ENCODE measurements around the gene NSD1. TPM values are rescaled to one million over a fixed set of nuclear protein-coding genes. Genes with fewer than 3 reads are reported as not detected.

NSD1 gene
- total RNA-seq, 1 experiment from 2014 or later: 48.9 TPM

- BruUV-seq (replicated peaks): no TSS peak
- Histone ChIP-seq H3K9me2 (replicated peaks; ENCODE audit: low read length) (no peaks in the 10 kb centered on the region), H3K9ac (ENCODE audit: low read length) (no peak overlapping the region), H3K27ac (ENCODE audit: low read length) (no peak overlapping the region), H3K4me3 (ENCODE audit: low read length) (no peak overlapping the region), H3K36me3 (ENCODE audit: low read depth, low read length) (peaks cover 23% of the 10 kb centered on the region; the same call in 1 of the 2 replicates), H3K27me3 (ENCODE audit: low read length) (no peaks in the 10 kb centered on the region), H4K20me1 (ENCODE audit: low read length) (no peaks in the 10 kb centered on the region), H3K9me3 (ENCODE audit: low read length) (no peaks in the 10 kb centered on the region), H3K4me1 (ENCODE audit: insufficient read depth, low read length) (no peaks in the 10 kb centered on the region), H3K4me2 (ENCODE audit: low read length) (no peak overlapping the region), H3F3A (ENCODE audit: low read length, unreplicated experiment) (no peaks in the 10 kb centered on the region), H2AFZ (ENCODE audit: low read length) (no peak overlapping the region), H3K79me2 (ENCODE audit: low read length) (peaks cover 13% of the 10 kb centered on the region)
- DNase-seq (no peak), ATAC-seq (no peak)
- intact Hi-C loops (cut with micrococcal nuclease): no loop called here
- POLR2A ChIA-PET (ENCODE audit: unreplicated experiment): no interaction called here
- TF ChIP-seq EZH2phosphoT487 (IDR thresholded peaks at IDR 0.05; ENCODE audit: borderline replicate concordance, low read length): no peak
- TF ChIP-seq, protein P1, sequence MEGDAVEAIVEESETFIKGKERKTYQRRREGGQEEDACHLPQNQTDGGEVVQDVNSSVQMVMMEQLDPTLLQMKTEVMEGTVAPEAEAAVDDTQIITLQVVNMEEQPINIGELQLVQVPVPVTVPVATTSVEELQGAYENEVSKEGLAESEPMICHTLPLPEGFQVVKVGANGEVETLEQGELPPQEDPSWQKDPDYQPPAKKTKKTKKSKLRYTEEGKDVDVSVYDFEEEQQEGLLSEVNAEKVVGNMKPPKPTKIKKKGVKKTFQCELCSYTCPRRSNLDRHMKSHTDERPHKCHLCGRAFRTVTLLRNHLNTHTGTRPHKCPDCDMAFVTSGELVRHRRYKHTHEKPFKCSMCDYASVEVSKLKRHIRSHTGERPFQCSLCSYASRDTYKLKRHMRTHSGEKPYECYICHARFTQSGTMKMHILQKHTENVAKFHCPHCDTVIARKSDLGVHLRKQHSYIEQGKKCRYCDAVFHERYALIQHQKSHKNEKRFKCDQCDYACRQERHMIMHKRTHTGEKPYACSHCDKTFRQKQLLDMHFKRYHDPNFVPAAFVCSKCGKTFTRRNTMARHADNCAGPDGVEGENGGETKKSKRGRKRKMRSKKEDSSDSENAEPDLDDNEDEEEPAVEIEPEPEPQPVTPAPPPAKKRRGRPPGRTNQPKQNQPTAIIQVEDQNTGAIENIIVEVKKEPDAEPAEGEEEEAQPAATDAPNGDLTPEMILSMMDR (conservative IDR thresholded peaks at IDR 0.05; ENCODE audit: low read depth, low read length): no peak
- no peak for TF ChIP-seq EZH2 (IDR thresholded peaks at IDR 0.05; ENCODE audit: low read length, unreplicated experiment)
- CTCF ChIA-PET: no interaction called here
Measured at GRCh38 chr5:177233802-177234201, 100.2 kb downstream of the NSD1 start.

DNA sequence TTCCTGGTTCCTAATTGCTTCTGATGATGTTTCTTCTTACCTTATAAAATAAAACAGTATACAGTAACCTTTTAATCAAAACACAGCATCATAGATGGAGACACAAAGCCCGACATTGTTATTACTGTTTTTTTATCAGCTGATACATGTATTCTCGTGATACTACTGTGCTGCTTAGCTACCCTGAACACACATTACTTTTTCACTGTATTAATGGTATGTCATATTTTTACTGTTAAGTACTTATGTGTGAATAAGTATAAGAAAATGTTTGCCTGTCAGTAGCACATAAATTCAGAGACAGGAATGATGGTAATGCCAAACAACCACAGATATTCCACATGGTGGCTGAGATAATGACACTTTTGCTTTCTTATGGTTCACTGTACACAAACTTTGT lies 101.3 kb downstream of the NSD1 start:
- Histone ChIP-seq H3K9me3 (ENCODE audit: low read length) (no peaks in the 10 kb centered on the region), H3K27me3 (ENCODE audit: low read length) (no peaks in the 10 kb centered on the region), H3F3A (ENCODE audit: low read length, unreplicated experiment) (no peaks in the 10 kb centered on the region), H2AFZ (ENCODE audit: low read length) (no peak overlapping the region), H3K27ac (ENCODE audit: low read length) (no peak overlapping the region), H3K36me3 (ENCODE audit: low read depth, low read length) (peaks cover 28% of the 10 kb centered on the region; the same call in 1 of the 2 replicates), H3K9me2 (replicated peaks; ENCODE audit: low read length) (no peaks in the 10 kb centered on the region), H3K4me2 (ENCODE audit: low read length) (no peak overlapping the region), H3K4me3 (ENCODE audit: low read length) (no peak overlapping the region), H3K4me1 (ENCODE audit: insufficient read depth, low read length) (no peaks in the 10 kb centered on the region), H4K20me1 (ENCODE audit: low read length) (no peaks in the 10 kb centered on the region), H3K9ac (ENCODE audit: low read length) (no peak overlapping the region), H3K79me2 (ENCODE audit: low read length) (peaks cover 7% of the 10 kb centered on the region)
- TF ChIP-seq EZH2phosphoT487 (IDR thresholded peaks at IDR 0.05; ENCODE audit: borderline replicate concordance, low read length) (no peak), EZH2 (IDR thresholded peaks at IDR 0.05; ENCODE audit: low read length, unreplicated experiment) (no peak)
- TF ChIP-seq, protein P1 (conservative IDR thresholded peaks at IDR 0.05; ENCODE audit: low read depth, low read length): no peak
- ChIA-PET CTCF (no interaction called here), POLR2A (ENCODE audit: unreplicated experiment) (no interaction called here)
- no TSS peak for BruUV-seq (replicated peaks)
- no peak for ATAC-seq
- DNase-seq: no peak
- intact Hi-C loops (cut with micrococcal nuclease): no loop called here

- TF ChIP-seq, protein P1 (conservative IDR thresholded peaks at IDR 0.05; ENCODE audit: low read depth, low read length): no peak
- TF ChIP-seq EZH2phosphoT487 (IDR thresholded peaks at IDR 0.05; ENCODE audit: borderline replicate concordance, low read length) (no peak), EZH2 (IDR thresholded peaks at IDR 0.05; ENCODE audit: low read length, unreplicated experiment) (no peak)
- ATAC-seq (peak; percentile 48; the same call in 1 of the 2 replicates), DNase-seq (no peak)
- POLR2A ChIA-PET (ENCODE audit: unreplicated experiment): no interaction called here
- BruUV-seq (replicated peaks): no TSS peak
- Histone ChIP-seq H2AFZ (ENCODE audit: low read length) (no peak overlapping the region), H3K9me2 (replicated peaks; ENCODE audit: low read length) (no peaks in the 10 kb centered on the region), H3K4me2 (ENCODE audit: low read length) (no peak overlapping the region), H3K9me3 (ENCODE audit: low read length) (no peaks in the 10 kb centered on the region), H3K9ac (ENCODE audit: low read length) (no peak overlapping the region), H3K79me2 (ENCODE audit: low read length) (no peaks in the 10 kb centered on the region), H4K20me1 (ENCODE audit: low read length) (no peaks in the 10 kb centered on the region), H3F3A (ENCODE audit: low read length, unreplicated experiment) (no peaks in the 10 kb centered on the region), H3K27ac (ENCODE audit: low read length) (no peak overlapping the region), H3K27me3 (ENCODE audit: low read length) (no peaks in the 10 kb centered on the region), H3K4me3 (ENCODE audit: low read length) (no peak overlapping the region), H3K4me1 (ENCODE audit: insufficient read depth, low read length) (no peaks in the 10 kb centered on the region), H3K36me3 (ENCODE audit: low read depth, low read length) (peaks cover 34% of the 10 kb centered on the region)
- intact Hi-C loops (cut with micrococcal nuclease): no loop called here
- CTCF ChIA-PET: no interaction called here
Measured at GRCh38 chr5:177241768-177242167, 108.2 kb downstream of the NSD1 start.
